Activated CD8-positive, alpha-beta T cell treated with anti-CD3 and anti-CD28 coated beads, Interleukin-2, amount 10 ng/mL, durations not matched to agents 7 days and 5 days (primary cell): ENCODE measurements around the gene ZCCHC14. TPM values are rescaled to one million over a fixed set of nuclear protein-coding genes. Genes with fewer than 3 reads are reported as not detected.
A peak's percentile ranks its signal among the peaks of the same experiment; 100 is the strongest.

Experiments
- ATAC-seq: fragments of 150-1000 bp; cut with Tn5 transposase; one replicate; pipeline ENCODE4 v1.10.0; 2021; ENCODE audit warnings: moderate library complexity
- CTCF ChIA-PET: fragments of 350-600 bp; sonication (Branson Sonifier 250); formaldehyde crosslinking; loops from one replicate; lab custom pipeline; 2021; ENCODE audit warnings: antibody characterized with exemption; lab: Charles Lee
- POLR2A ChIA-PET: fragments of 350-600 bp; sonication (Branson Sonifier 250); formaldehyde crosslinking; loops from one replicate; lab custom pipeline; 2021; ENCODE audit warnings: antibody characterized with exemption; lab: Charles Lee
- DNase-seq: peaks from one replicate; pipeline ENCODE4 v3.0.0-alpha.2; 2020
- H3K27ac Mint-ChIP-seq: one replicate; pipeline ENCODE4 v1.8.0; 2021; ENCODE audit warnings: mild to moderate bottlenecking, mixed read lengths
- H3K27me3 Mint-ChIP-seq: one replicate; pipeline ENCODE4 v1.8.0; 2021; ENCODE audit warnings: low read depth, mixed read lengths
- H3K36me3 Mint-ChIP-seq: one replicate; pipeline ENCODE4 v1.8.0; 2021; ENCODE audit warnings: low read depth, mixed read lengths
- H3K4me1 Mint-ChIP-seq: one replicate; pipeline ENCODE4 v1.8.0; 2021; ENCODE audit warnings: low read depth, mixed read lengths
- H3K4me3 Mint-ChIP-seq: one replicate; pipeline ENCODE4 v1.8.0; 2021; ENCODE audit warnings: mild to moderate bottlenecking, mixed read lengths
- H3K9me3 Mint-ChIP-seq: one replicate; pipeline ENCODE4 v1.8.0; 2022; ENCODE audit warnings: mixed read lengths; ENCODE audit not compliant: insufficient read depth
- total RNA-seq, 2 experiments: library from RNA; stranded (reverse); gene quantifications; one replicate each; pipeline ENCODE4 v1.2.3, GENCODE V29; 2021

The ZCCHC14 gene
- 1 to 10 TPM; 2.6 to 2.7 TPM for total RNA-seq

- peak within 1 kb of the TSS; percentile 74 for H3K4me3 Mint-ChIP-seq
- peaks cover 43% of the 10 kb centered on the region for H3K4me1 Mint-ChIP-seq
- DNase-seq (peak; percentile 98), ATAC-seq (peak; percentile 99)
- CTCF ChIA-PET, result no interaction called here
- H3K9me3 Mint-ChIP-seq, result no peaks in the 10 kb centered on the region
- peak within 1 kb of the TSS; percentile 35 for H3K27ac Mint-ChIP-seq
- POLR2A ChIA-PET, result no interaction called here
- H3K36me3 Mint-ChIP-seq, result no peaks in the 10 kb centered on the region
- H3K27me3 Mint-ChIP-seq, result peaks cover 42% of the 10 kb centered on the region
Observed at GRCh38 chr16:87492721-87493607, at the start of gene ZCCHC14. Gene ZCCHC14 (minus strand): TSS chr16:87493024. CDS start chr16:87492238, 786 bp downstream.

- CTCF ChIA-PET, result no interaction called here
- Mint-ChIP-seq H3K4me1 (peaks cover 8% of the 10 kb centered on the region), H3K9me3 (peaks cover 4% of the 10 kb centered on the region), H3K27ac (no peak overlapping the region), H3K4me3 (no peak overlapping the region), H3K36me3 (no peaks in the 10 kb centered on the region), H3K27me3 (peaks cover 13% of the 10 kb centered on the region)
- no peak for ATAC-seq
- POLR2A ChIA-PET, result no interaction called here
- no peak for DNase-seq
Observed at GRCh38 chr16:87541872-87542234, 49.0 kb upstream of the ZCCHC14 start.

GRCh38 chr16:87541147-87541871 is 48.5 kb upstream of the ZCCHC14 start:
- no peaks in the 10 kb centered on the region for H3K36me3 Mint-ChIP-seq
- H3K4me1 Mint-ChIP-seq, result peaks cover 8% of the 10 kb centered on the region
- H3K4me3 Mint-ChIP-seq, result no peak overlapping the region
- DNase-seq, result no peak
- ChIA-PET CTCF (no interaction called here), POLR2A (no interaction called here)
- peaks cover 4% of the 10 kb centered on the region for H3K9me3 Mint-ChIP-seq
- peaks cover 16% of the 10 kb centered on the region for H3K27me3 Mint-ChIP-seq
- H3K27ac Mint-ChIP-seq, result no peak overlapping the region
- no peak for ATAC-seq

GRCh38 chr16:87540897-87541146 is 48.0 kb upstream of the ZCCHC14 start:
- no peaks in the 10 kb centered on the region for H3K36me3 Mint-ChIP-seq
- no peak overlapping the region for H3K27ac Mint-ChIP-seq
- ChIA-PET POLR2A (no interaction called here), CTCF (no interaction called here)
- H3K9me3 Mint-ChIP-seq, result peaks cover 4% of the 10 kb centered on the region
- DNase-seq (no peak), ATAC-seq (no peak)
- peaks cover 19% of the 10 kb centered on the region for H3K27me3 Mint-ChIP-seq
- H3K4me1 Mint-ChIP-seq, result peaks cover 8% of the 10 kb centered on the region
- H3K4me3 Mint-ChIP-seq, result no peak overlapping the region

GRCh38 chr16:87540072-87540896 is 47.5 kb upstream of the ZCCHC14 start:
- peaks cover 17% of the 10 kb centered on the region for H3K27me3 Mint-ChIP-seq

GRCh38 chr16:87539113-87539512 is 46.3 kb upstream of the ZCCHC14 start:
- H3K9me3 Mint-ChIP-seq, result peaks cover 7% of the 10 kb centered on the region
- ChIA-PET POLR2A (no interaction called here), CTCF (no interaction called here)
- no peaks in the 10 kb centered on the region for H3K36me3 Mint-ChIP-seq
- H3K27ac Mint-ChIP-seq, result no peak overlapping the region
- peaks cover 6% of the 10 kb centered on the region for H3K4me1 Mint-ChIP-seq
- no peak overlapping the region for H3K4me3 Mint-ChIP-seq
- DNase-seq (no peak), ATAC-seq (no peak)
- peaks cover 15% of the 10 kb centered on the region for H3K27me3 Mint-ChIP-seq

More at GRCh38 chr16:87540072-87540896, 47.5 kb upstream of the ZCCHC14 start:
- DNase-seq (no peak), ATAC-seq (no peak)
- Mint-ChIP-seq H3K4me1 (peaks cover 8% of the 10 kb centered on the region), H3K4me3 (no peak overlapping the region), H3K36me3 (no peaks in the 10 kb centered on the region), H3K27ac (no peak overlapping the region), H3K9me3 (peaks cover 4% of the 10 kb centered on the region)
- ChIA-PET CTCF (no interaction called here), POLR2A (no interaction called here)

- Mint-ChIP-seq H3K27me3 (peaks cover 13% of the 10 kb centered on the region), H3K36me3 (no peaks in the 10 kb centered on the region), H3K4me3 (no peak overlapping the region), H3K27ac (no peak overlapping the region), H3K9me3 (peaks cover 8% of the 10 kb centered on the region), H3K4me1 (peaks cover under 1% of the 10 kb centered on the region)
- POLR2A ChIA-PET, result no interaction called here
- ATAC-seq, result no peak
- CTCF ChIA-PET, result interaction anchor here (0.8 kb wide), 1 partner anchor 96 kb away, joined by 3 read pairs; no protein-coding TSS in a partner anchor
- DNase-seq, result no peak
Observed at GRCh38 chr16:87538594-87538993, 45.8 kb upstream of the ZCCHC14 start.

- peaks cover 12% of the 10 kb centered on the region for H3K9me3 Mint-ChIP-seq
- no peaks in the 10 kb centered on the region for H3K4me1 Mint-ChIP-seq
- no peak for DNase-seq
- CTCF ChIA-PET, result interaction anchor here (0.8 kb wide), 1 partner anchor 97 kb away, joined by 3 read pairs; no protein-coding TSS in a partner anchor
- H3K27ac Mint-ChIP-seq, result no peak overlapping the region
- ATAC-seq, result no peak
- peaks cover 15% of the 10 kb centered on the region for H3K27me3 Mint-ChIP-seq
- H3K36me3 Mint-ChIP-seq, result no peaks in the 10 kb centered on the region
- H3K4me3 Mint-ChIP-seq, result no peak overlapping the region
- POLR2A ChIA-PET, result no interaction called here
Observed at GRCh38 chr16:87538160-87538559, 45.3 kb upstream of the ZCCHC14 start.

- Mint-ChIP-seq H3K4me3 (no peak overlapping the region), H3K27me3 (peaks cover 15% of the 10 kb centered on the region), H3K27ac (no peak overlapping the region), H3K4me1 (no peaks in the 10 kb centered on the region), H3K36me3 (no peaks in the 10 kb centered on the region), H3K9me3 (peaks cover 13% of the 10 kb centered on the region)
- no peak for ATAC-seq
- ChIA-PET POLR2A (no interaction called here), CTCF (no interaction called here)
- no peak for DNase-seq
Observed at GRCh38 chr16:87536795-87537142, 43.9 kb upstream of the ZCCHC14 start.

GRCh38 chr16:87535855-87536794 is 43.3 kb upstream of the ZCCHC14 start:
- no peak for ATAC-seq
- no peaks in the 10 kb centered on the region for H3K4me1 Mint-ChIP-seq
- no peaks in the 10 kb centered on the region for H3K36me3 Mint-ChIP-seq
- peaks cover 15% of the 10 kb centered on the region for H3K27me3 Mint-ChIP-seq
- H3K9me3 Mint-ChIP-seq, result peaks cover 13% of the 10 kb centered on the region
- ChIA-PET POLR2A (no interaction called here), CTCF (no interaction called here)
- H3K27ac Mint-ChIP-seq, result no peak overlapping the region
- no peak overlapping the region for H3K4me3 Mint-ChIP-seq
- DNase-seq, result no peak

GRCh38 chr16:87535457-87535854 is 42.6 kb upstream of the ZCCHC14 start:
- H3K4me1 Mint-ChIP-seq, result no peaks in the 10 kb centered on the region
- H3K27me3 Mint-ChIP-seq, result peaks cover 14% of the 10 kb centered on the region
- POLR2A ChIA-PET, result no interaction called here
- H3K27ac Mint-ChIP-seq, result no peak overlapping the region
- CTCF ChIA-PET, result no interaction called here
- ATAC-seq (no peak), DNase-seq (no peak)
- H3K4me3 Mint-ChIP-seq, result no peak overlapping the region
- peaks cover 13% of the 10 kb centered on the region for H3K9me3 Mint-ChIP-seq
- no peaks in the 10 kb centered on the region for H3K36me3 Mint-ChIP-seq
